ENCODE data around the gene ECT2.
"Not testable (repeated sequence)": the region's sequence is repeated elsewhere in the genome, so short reads cannot be mapped to it uniquely, and the experiment has no call there.

ECT2 gene

DNA sequence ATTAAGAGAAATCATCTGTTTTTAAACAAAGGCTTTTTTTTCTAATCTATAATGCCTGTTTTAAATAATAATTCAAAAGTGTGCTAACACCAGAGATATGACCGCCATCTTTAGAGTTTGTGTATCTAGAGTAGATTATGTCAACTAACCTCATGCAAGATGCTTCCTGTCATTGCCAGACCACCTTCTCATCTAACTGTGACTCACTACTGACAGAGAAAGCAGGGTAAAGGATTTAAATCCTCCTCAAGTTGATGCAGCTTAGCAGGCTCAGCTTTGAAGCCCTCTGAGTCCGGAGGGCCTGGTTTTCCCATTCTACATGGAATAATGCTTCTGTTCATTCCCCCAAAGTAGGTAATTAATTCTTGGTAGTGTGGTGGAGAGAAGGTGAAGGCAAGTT lies 108.5 kb downstream of the ECT2 start:
- H3K36me3 ChIP-seq (ENCODE audit: insufficient read depth, low read length): no peaks in the 10 kb centered on the region
- ATAC-seq (ENCODE audit: insufficient read depth, low read depth): no peak
- no peak overlapping the region for H3K9ac ChIP-seq (ENCODE audit: low read depth, low read length)
- H3K27ac ChIP-seq (ENCODE audit: low read length): no peak overlapping the region
- H2AFZ ChIP-seq (ENCODE audit: low read depth, low read length): no peak overlapping the region
- no peaks in the 10 kb centered on the region for H3K79me2 ChIP-seq (ENCODE audit: insufficient read depth, low read length)
- no peaks in the 10 kb centered on the region for H3K4me1 ChIP-seq (ENCODE audit: insufficient read depth, low read length)
- H3K9me3 ChIP-seq (ENCODE audit: insufficient read depth, low read length, severe bottlenecking): no peaks in the 10 kb centered on the region
- no peak overlapping the region for H3K4me2 ChIP-seq (ENCODE audit: insufficient read depth, low read length)
- TF ChIP-seq, protein P1, sequence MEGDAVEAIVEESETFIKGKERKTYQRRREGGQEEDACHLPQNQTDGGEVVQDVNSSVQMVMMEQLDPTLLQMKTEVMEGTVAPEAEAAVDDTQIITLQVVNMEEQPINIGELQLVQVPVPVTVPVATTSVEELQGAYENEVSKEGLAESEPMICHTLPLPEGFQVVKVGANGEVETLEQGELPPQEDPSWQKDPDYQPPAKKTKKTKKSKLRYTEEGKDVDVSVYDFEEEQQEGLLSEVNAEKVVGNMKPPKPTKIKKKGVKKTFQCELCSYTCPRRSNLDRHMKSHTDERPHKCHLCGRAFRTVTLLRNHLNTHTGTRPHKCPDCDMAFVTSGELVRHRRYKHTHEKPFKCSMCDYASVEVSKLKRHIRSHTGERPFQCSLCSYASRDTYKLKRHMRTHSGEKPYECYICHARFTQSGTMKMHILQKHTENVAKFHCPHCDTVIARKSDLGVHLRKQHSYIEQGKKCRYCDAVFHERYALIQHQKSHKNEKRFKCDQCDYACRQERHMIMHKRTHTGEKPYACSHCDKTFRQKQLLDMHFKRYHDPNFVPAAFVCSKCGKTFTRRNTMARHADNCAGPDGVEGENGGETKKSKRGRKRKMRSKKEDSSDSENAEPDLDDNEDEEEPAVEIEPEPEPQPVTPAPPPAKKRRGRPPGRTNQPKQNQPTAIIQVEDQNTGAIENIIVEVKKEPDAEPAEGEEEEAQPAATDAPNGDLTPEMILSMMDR (IDR thresholded peaks at IDR 0.05; ENCODE audit: borderline replicate concordance, extremely low read depth, low read length, poor library complexity, severe bottlenecking): no peak
- no peak for TF ChIP-seq EZH2 (IDR thresholded peaks at IDR 0.05; ENCODE audit: borderline replicate concordance, low read depth, low read length, severe bottlenecking)
- DNase-seq: no peak
- peaks cover 5% of the 10 kb centered on the region for H3K27me3 ChIP-seq (ENCODE audit: insufficient read depth, low read length, poor library complexity)
- no peak overlapping the region for H3K4me3 ChIP-seq (ENCODE audit: low read depth in 1 of 2, low read length in 2 of 2)
- no peaks in the 10 kb centered on the region for H4K20me1 ChIP-seq (ENCODE audit: insufficient read depth, low read length)

DNA sequence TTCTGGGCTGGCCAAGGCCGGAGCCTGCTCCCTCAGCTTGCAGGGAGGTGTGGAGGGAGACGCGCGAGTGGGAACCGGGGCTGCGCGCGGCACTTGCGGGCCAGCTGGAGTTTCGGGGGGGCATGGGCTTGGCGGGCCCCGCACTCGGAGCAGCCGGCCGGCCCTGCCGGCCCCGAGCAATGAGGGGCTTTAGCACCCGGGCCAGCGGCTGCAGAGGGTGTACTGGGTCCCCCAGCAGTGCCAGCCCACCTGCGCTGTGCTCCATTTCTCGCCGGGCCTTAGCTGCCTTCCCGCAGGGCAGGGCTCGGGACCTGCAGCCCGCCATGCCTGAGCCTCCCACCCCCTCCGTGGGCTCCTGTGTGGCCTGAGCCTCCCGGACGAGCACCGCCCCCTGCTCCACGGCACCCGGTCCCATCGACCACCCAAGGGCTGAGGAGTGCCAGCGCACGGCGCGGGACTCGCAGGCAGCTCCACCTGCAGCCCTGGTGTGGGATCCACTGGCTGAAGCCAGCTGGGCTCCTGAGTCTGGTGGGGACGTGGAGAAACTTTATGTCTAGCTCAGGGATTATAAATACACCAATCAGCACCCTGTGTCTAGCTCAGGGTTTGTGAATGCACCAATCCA lies 116.3 kb downstream of the ECT2 start:
- not testable (repeated sequence) for DNase-seq; H3K4me2 ChIP-seq (ENCODE audit: insufficient read depth, low read length); H2AFZ ChIP-seq (ENCODE audit: low read depth, low read length); H3K36me3 ChIP-seq (ENCODE audit: insufficient read depth, low read length); H3K79me2 ChIP-seq (ENCODE audit: insufficient read depth, low read length); H3K4me3 ChIP-seq (ENCODE audit: low read depth in 1 of 2, low read length in 2 of 2); H3K9me3 ChIP-seq (ENCODE audit: insufficient read depth, low read length, severe bottlenecking); ATAC-seq (ENCODE audit: insufficient read depth, low read depth); H3K4me1 ChIP-seq (ENCODE audit: insufficient read depth, low read length); H3K27ac ChIP-seq (ENCODE audit: low read length); H3K9ac ChIP-seq (ENCODE audit: low read depth, low read length); H4K20me1 ChIP-seq (ENCODE audit: insufficient read depth, low read length); H3K27me3 ChIP-seq (ENCODE audit: insufficient read depth, low read length, poor library complexity)

DNA sequence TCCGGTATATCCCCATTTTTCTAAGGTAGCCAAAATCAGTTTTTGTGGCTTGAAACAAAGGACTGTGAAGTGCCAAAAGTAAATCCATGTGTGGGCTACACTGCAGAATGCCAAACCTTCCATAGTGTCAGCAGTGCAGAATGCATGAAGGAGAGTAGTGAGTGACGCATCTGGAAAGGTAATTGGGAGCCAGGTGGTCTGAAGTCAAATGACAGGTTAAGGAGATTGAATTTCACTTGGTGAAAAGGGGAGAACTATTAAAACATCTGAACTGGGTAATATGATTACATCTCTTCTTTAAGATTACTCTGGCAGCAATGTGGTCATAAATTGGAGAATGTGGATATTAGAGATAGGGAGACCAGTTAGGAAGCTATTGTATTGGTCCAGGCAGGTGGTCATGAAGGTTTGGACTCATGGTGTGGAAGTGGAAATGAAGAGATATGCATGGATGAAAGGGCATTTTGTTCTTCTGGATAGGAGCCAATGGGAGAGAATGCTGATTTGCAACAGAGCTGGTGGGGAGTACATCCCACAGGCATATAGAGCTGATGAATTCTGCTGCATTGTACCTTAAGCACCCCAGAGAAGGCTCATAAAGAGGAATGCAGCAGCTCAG lies 118.2 kb downstream of the ECT2 start:
- Histone ChIP-seq H3K36me3 (ENCODE audit: insufficient read depth, low read length) (no peaks in the 10 kb centered on the region), H2AFZ (ENCODE audit: low read depth, low read length) (no peak overlapping the region), H3K27ac (ENCODE audit: low read length) (no peak overlapping the region), H4K20me1 (ENCODE audit: insufficient read depth, low read length) (no peaks in the 10 kb centered on the region), H3K4me3 (ENCODE audit: low read depth in 1 of 2, low read length in 2 of 2) (no peak overlapping the region), H3K27me3 (ENCODE audit: insufficient read depth, low read length, poor library complexity) (peaks cover 7% of the 10 kb centered on the region), H3K79me2 (ENCODE audit: insufficient read depth, low read length) (no peaks in the 10 kb centered on the region), H3K4me1 (ENCODE audit: insufficient read depth, low read length) (no peaks in the 10 kb centered on the region), H3K9ac (ENCODE audit: low read depth, low read length) (no peak overlapping the region), H3K4me2 (ENCODE audit: insufficient read depth, low read length) (no peak overlapping the region), H3K9me3 (ENCODE audit: insufficient read depth, low read length, severe bottlenecking) (no peaks in the 10 kb centered on the region)
- ATAC-seq (ENCODE audit: insufficient read depth, low read depth) (no peak), DNase-seq (no peak)
- no peak for TF ChIP-seq EZH2 (IDR thresholded peaks at IDR 0.05; ENCODE audit: borderline replicate concordance, low read depth, low read length, severe bottlenecking)
- TF ChIP-seq, protein P1 (IDR thresholded peaks at IDR 0.05; ENCODE audit: borderline replicate concordance, extremely low read depth, low read length, poor library complexity, severe bottlenecking): no peak

DNA sequence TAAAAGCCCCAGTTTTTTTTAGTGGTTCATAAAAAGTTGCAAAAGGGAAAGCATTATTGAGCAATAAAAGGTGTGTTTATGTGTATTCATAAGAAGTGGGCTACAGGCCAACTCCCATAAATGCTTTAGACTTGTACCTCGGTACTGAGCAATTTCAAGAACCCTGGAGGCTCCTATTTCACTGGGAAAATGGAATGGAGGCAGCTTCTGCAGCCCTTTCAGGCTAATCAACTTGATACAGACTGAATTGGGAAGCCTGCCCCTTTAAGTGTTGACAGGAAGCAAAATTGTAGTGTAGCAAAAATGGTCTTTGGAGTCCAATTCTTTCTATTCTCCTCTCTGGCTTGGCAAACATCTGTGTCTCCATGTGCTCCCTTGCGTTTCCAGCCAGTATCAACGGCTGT lies 118.8 kb downstream of the ECT2 start:
- Histone ChIP-seq H3K9me3 (ENCODE audit: insufficient read depth, low read length, severe bottlenecking) (no peaks in the 10 kb centered on the region), H3K27me3 (ENCODE audit: insufficient read depth, low read length, poor library complexity) (peaks cover 7% of the 10 kb centered on the region), H3K79me2 (ENCODE audit: insufficient read depth, low read length) (no peaks in the 10 kb centered on the region), H3K9ac (ENCODE audit: low read depth, low read length) (no peak overlapping the region), H2AFZ (ENCODE audit: low read depth, low read length) (no peak overlapping the region), H3K4me2 (ENCODE audit: insufficient read depth, low read length) (no peak overlapping the region), H4K20me1 (ENCODE audit: insufficient read depth, low read length) (no peaks in the 10 kb centered on the region), H3K27ac (ENCODE audit: low read length) (no peak overlapping the region), H3K4me1 (ENCODE audit: insufficient read depth, low read length) (no peaks in the 10 kb centered on the region), H3K4me3 (ENCODE audit: low read depth in 1 of 2, low read length in 2 of 2) (no peak overlapping the region), H3K36me3 (ENCODE audit: insufficient read depth, low read length) (no peaks in the 10 kb centered on the region)
- ATAC-seq (ENCODE audit: insufficient read depth, low read depth): no peak
- TF ChIP-seq EZH2 (IDR thresholded peaks at IDR 0.05; ENCODE audit: borderline replicate concordance, low read depth, low read length, severe bottlenecking): no peak
- no peak for DNase-seq
